OCI-LY3 (cell line): Measurements from ENCODE around the gene LRRC26.
A peak's percentile ranks its signal among the peaks of the same experiment; 100 is the strongest.
"Not testable (repeated sequence)": the region's sequence is repeated elsewhere in the genome, so short reads cannot be mapped to it uniquely, and the experiment has no call there.

Experiments used
- H2AFZ ChIP-seq: fragments of 200-600, 300-600 bp; shearing (Covaris generic); 2 replicates; pipeline ENCODE4 v1.6.0; 2014; ENCODE audit warnings: antibody characterized with exemption, low read depth, low read length
- H3K27ac ChIP-seq: fragments of 200-600, 300-600 bp; sonication (generic); 2 replicates; pipeline ENCODE4 v1.5.1; 2014; ENCODE audit warnings: mild to moderate bottlenecking, low read length, moderate library complexity, mixed read lengths
- H3K27me3 ChIP-seq: fragments of 200-600, 300-600 bp; sonication (generic); 2 replicates; pipeline ENCODE4 v1.6.1; 2014; ENCODE audit warnings: low read depth, low read length, mixed read lengths
- H3K36me3 ChIP-seq: fragments of 200-600, 300-600 bp; sonication (generic); replicated peaks from 2 replicates; pipeline ENCODE3; 2014; ENCODE audit warnings: low read depth, low read length, mixed read lengths
- H3K4me1 ChIP-seq: fragments of 300-600, 200-600 bp; sonication (generic); 2 replicates; pipeline ENCODE4 v1.6.1; 2014; ENCODE audit warnings: low read length, mixed read lengths
- H3K4me2 ChIP-seq: fragments of 200-600, 300-600 bp; sonication (generic); 2 replicates; pipeline ENCODE4 v1.6.1; 2014; ENCODE audit warnings: low read length, mixed read lengths
- H3K4me3 ChIP-seq: fragments of 300-600, 200-600 bp; sonication (generic); 2 replicates; pipeline ENCODE4 v1.5.1; 2014; ENCODE audit warnings: antibody characterized with exemption, mild to moderate bottlenecking, low read length, moderate library complexity
- H3K79me2 ChIP-seq: fragments of 300-600, 200-600 bp; shearing (Covaris generic); 2 replicates; pipeline ENCODE4 v1.6.1; 2014; ENCODE audit warnings: mild to moderate bottlenecking, low read length, mixed read lengths
- H3K9ac ChIP-seq: fragments of 300-600, 200-600 bp; shearing (Covaris generic); 2 replicates; pipeline ENCODE4 v1.6.0; 2014; ENCODE audit warnings: mild to moderate bottlenecking, low read length, moderate library complexity
- H3K9me3 ChIP-seq: fragments of 200-600, 300-600 bp; shearing (Covaris generic); 2 replicates; pipeline ENCODE4 v1.6.1; 2014; ENCODE audit warnings: low read length, mixed read lengths; ENCODE audit not compliant: insufficient read depth
- H4K20me1 ChIP-seq: fragments of 200-600, 300-600 bp; sonication (generic); 2 replicates; pipeline ENCODE4 v1.6.1; 2016; ENCODE audit warnings: low read length, mixed read lengths; ENCODE audit not compliant: insufficient read depth
- CTCF ChIP-seq: fragments of 200-600, 300-600 bp; sonication (generic); IDR thresholded peaks from 2 replicates; pipeline ENCODE4 v1.5.1; 2014; ENCODE audit warnings: antibody characterized with exemption, low read length, low read depth
- EZH2phosphoT487 ChIP-seq: fragments of 200-600 bp; shearing (Covaris generic); IDR thresholded peaks from 2 replicates; pipeline ENCODE4 v1.6.1; 2018; ENCODE audit warnings: antibody characterized with exemption, mixed run types, low read depth

LRRC26 gene

GRCh38 chr9:137136261-137136880 is 33.5 kb downstream of the LRRC26 start:
- H3K27ac ChIP-seq, result no peak overlapping the region
- H3K4me2 ChIP-seq, result no peak overlapping the region

GRCh38 chr9:137135154-137135553 is 34.7 kb downstream of the LRRC26 start:
- H3K27me3 ChIP-seq, H3K4me3 ChIP-seq, H3K36me3 ChIP-seq, H3K9me3 ChIP-seq, H4K20me1 ChIP-seq, H3K4me1 ChIP-seq, H3K4me2 ChIP-seq, H3K79me2 ChIP-seq, H2AFZ ChIP-seq, H3K27ac ChIP-seq, H3K9ac ChIP-seq: not testable (repeated sequence)

More at GRCh38 chr9:137136261-137136880, 33.5 kb downstream of the LRRC26 start:
- no peak overlapping the region for H2AFZ ChIP-seq
- no peaks in the 10 kb centered on the region for H4K20me1 ChIP-seq
- H3K4me3 ChIP-seq, result no peak overlapping the region
- H3K36me3 ChIP-seq, result no peaks in the 10 kb centered on the region
- TF ChIP-seq CTCF, result no peak
- no peak for TF ChIP-seq EZH2phosphoT487
- H3K4me1 ChIP-seq, result no peaks in the 10 kb centered on the region
- H3K79me2 ChIP-seq, result no peaks in the 10 kb centered on the region
- H3K9ac ChIP-seq, result no peak overlapping the region
- H3K27me3 ChIP-seq, result 0 out of 2 replicates have a peak, but pooled peaks cover 7% of the 10 kb centered on the region
- no peaks in the 10 kb centered on the region for H3K9me3 ChIP-seq

- Histone ChIP-seq H4K20me1 (no peaks in the 10 kb centered on the region), H3K4me2 (no peak overlapping the region), H2AFZ (no peak overlapping the region), H3K4me1 (peaks cover 5% of the 10 kb centered on the region; the same call in 1 of the 2 replicates), H3K36me3 (no peaks in the 10 kb centered on the region), H3K9me3 (no peaks in the 10 kb centered on the region), H3K27me3 (no peaks in the 10 kb centered on the region), H3K4me3 (no peak overlapping the region), H3K27ac (no peak overlapping the region), H3K9ac (no peak overlapping the region), H3K79me2 (peaks cover 13% of the 10 kb centered on the region)
- TF ChIP-seq CTCF (no peak), EZH2phosphoT487 (no peak)
These were observed 35.7 kb downstream of the LRRC26 start for GRCh38 chr9:137134191-137134590.

GRCh38 chr9:137130176-137130755 is 39.6 kb downstream of the LRRC26 start:
- TF ChIP-seq EZH2phosphoT487 (no peak), CTCF (no peak)
- H3K9ac ChIP-seq, result peak overlapping the region; percentile 88
- peak overlapping the region; percentile 90 for H3K27ac ChIP-seq

More at GRCh38 chr9:137130176-137130755, 39.6 kb downstream of the LRRC26 start:
- peak overlapping the region; percentile 89 for H3K4me3 ChIP-seq
- H2AFZ ChIP-seq, result 0 out of 2 replicates have a peak overlapping the region, but pooled peaks have one; percentile 1
- H3K27me3 ChIP-seq, result no peaks in the 10 kb centered on the region
- H3K79me2 ChIP-seq, result peaks cover 43% of the 10 kb centered on the region
- H3K4me2 ChIP-seq, result peak overlapping the region; percentile 72
- no peaks in the 10 kb centered on the region for H3K9me3 ChIP-seq
- no peaks in the 10 kb centered on the region for H3K36me3 ChIP-seq
- peaks cover 11% of the 10 kb centered on the region for H3K4me1 ChIP-seq
- no peaks in the 10 kb centered on the region for H4K20me1 ChIP-seq
